ENCODE results near the gene NEDD8.
A peak's percentile ranks its signal among the peaks of the same experiment; 100 is the strongest.

Gene NEDD8

GRCh38 chr14:24188251-24189058, 43.7 kb downstream of the NEDD8 start, which contains the start of gene IPO4 (continued):
- TF ChIP-seq, protein P1, sequence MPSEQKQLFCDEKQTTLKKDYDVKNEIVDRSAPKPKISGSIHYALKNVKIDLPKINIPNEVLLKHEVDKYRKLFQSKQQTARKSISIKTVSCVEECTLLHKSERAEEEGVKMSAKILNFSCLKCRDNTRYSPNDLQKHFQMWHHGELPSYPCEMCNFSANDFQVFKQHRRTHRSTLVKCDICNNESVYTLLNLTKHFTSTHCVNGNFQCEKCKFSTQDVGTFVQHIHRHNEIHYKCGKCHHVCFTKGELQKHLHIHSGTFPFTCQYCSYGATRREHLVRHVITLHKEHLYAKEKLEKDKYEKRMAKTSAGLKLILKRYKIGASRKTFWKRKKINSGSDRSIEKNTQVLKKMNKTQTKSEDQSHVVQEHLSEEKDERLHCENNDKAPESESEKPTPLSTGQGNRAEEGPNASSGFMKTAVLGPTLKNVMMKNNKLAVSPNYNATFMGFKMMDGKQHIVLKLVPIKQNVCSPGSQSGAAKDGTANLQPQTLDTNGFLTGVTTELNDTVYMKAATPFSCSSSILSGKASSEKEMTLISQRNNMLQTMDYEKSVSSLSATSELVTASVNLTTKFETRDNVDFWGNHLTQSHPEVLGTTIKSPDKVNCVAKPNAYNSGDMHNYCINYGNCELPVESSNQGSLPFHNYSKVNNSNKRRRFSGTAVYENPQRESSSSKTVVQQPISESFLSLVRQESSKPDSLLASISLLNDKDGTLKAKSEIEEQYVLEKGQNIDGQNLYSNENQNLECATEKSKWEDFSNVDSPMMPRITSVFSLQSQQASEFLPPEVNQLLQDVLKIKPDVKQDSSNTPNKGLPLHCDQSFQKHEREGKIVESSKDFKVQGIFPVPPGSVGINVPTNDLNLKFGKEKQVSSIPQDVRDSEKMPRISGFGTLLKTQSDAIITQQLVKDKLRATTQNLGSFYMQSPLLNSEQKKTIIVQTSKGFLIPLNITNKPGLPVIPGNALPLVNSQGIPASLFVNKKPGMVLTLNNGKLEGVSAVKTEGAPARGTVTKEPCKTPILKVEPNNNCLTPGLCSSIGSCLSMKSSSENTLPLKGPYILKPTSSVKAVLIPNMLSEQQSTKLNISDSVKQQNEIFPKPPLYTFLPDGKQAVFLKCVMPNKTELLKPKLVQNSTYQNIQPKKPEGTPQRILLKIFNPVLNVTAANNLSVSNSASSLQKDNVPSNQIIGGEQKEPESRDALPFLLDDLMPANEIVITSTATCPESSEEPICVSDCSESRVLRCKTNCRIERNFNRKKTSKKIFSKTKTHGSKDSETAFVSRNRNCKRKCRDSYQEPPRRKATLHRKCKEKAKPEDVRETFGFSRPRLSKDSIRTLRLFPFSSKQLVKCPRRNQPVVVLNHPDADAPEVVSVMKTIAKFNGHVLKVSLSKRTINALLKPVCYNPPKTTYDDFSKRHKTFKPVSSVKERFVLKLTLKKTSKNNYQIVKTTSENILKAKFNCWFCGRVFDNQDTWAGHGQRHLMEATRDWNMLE (tag by site-specific recombination; conservative IDR thresholded peaks at IDR 0.05; ENCODE audit: low read depth) = peak; percentile 93
- TF ChIP-seq GLIS2 (tag by site-specific recombination; IDR thresholded peaks at IDR 0.05) (peak; percentile 81), ELK4 (IDR thresholded peaks at IDR 0.05; ENCODE audit: borderline replicate concordance, low read depth, low read length) (no peak), ZNF311 (tag by site-specific recombination; IDR thresholded peaks at IDR 0.05; ENCODE audit: borderline replicate concordance) (no peak), ZNF239 (tag by site-specific recombination; IDR thresholded peaks at IDR 0.05) (0 out of 2 replicates have a peak, but pooled peaks have one; percentile 37), ZNF155 (tag by site-specific recombination; IDR thresholded peaks at IDR 0.05) (no peak), REPIN1 (tag by site-specific recombination; IDR thresholded peaks at IDR 0.05; ENCODE audit: low read depth) (no peak), ZNF626 (tag by site-specific recombination; IDR thresholded peaks at IDR 0.05) (no peak), ZNF549 (tag by site-specific recombination; IDR thresholded peaks at IDR 0.05) (no peak), ZNF426 (tag by site-specific recombination; IDR thresholded peaks at IDR 0.05) (no peak), ZNF629 (tag by site-specific recombination; IDR thresholded peaks at IDR 0.05) (peak; percentile 89), ZNF621 (tag by site-specific recombination; IDR thresholded peaks at IDR 0.05) (no peak), ZNF157 (tag by site-specific recombination; IDR thresholded peaks at IDR 0.05) (no peak), ZBTB44 (tag by site-specific recombination; IDR thresholded peaks at IDR 0.05) (no peak), ZNF777 (tag by site-specific recombination; IDR thresholded peaks at IDR 0.05; ENCODE audit: borderline replicate concordance) (no peak), SP7 (tag by site-specific recombination; IDR thresholded peaks at IDR 0.05) (peak; percentile 93), ZNF140 (tag by site-specific recombination; IDR thresholded peaks at IDR 0.05) (no peak), KLF9 (tag by site-specific recombination; IDR thresholded peaks at IDR 0.05; ENCODE audit: low read depth) (peak; percentile 93), ZNF558 (tag by site-specific recombination; IDR thresholded peaks at IDR 0.05) (0 out of 2 replicates have a peak, but pooled peaks have one; percentile 50), ZBTB17 (tag by site-specific recombination; IDR thresholded peaks at IDR 0.05) (peak; percentile 91), ZNF555 (tag by site-specific recombination; conservative IDR thresholded peaks at IDR 0.05) (no peak), OVOL3 (tag by site-specific recombination; IDR thresholded peaks at IDR 0.05) (peak; percentile 73; the same call in 1 of the 2 replicates), ZNF514 (tag by site-specific recombination; IDR thresholded peaks at IDR 0.05) (no peak), ZNF132 (tag by site-specific recombination; IDR thresholded peaks at IDR 0.05; ENCODE audit: borderline replicate concordance) (no peak)
- TF ChIP-seq, protein P2, sequence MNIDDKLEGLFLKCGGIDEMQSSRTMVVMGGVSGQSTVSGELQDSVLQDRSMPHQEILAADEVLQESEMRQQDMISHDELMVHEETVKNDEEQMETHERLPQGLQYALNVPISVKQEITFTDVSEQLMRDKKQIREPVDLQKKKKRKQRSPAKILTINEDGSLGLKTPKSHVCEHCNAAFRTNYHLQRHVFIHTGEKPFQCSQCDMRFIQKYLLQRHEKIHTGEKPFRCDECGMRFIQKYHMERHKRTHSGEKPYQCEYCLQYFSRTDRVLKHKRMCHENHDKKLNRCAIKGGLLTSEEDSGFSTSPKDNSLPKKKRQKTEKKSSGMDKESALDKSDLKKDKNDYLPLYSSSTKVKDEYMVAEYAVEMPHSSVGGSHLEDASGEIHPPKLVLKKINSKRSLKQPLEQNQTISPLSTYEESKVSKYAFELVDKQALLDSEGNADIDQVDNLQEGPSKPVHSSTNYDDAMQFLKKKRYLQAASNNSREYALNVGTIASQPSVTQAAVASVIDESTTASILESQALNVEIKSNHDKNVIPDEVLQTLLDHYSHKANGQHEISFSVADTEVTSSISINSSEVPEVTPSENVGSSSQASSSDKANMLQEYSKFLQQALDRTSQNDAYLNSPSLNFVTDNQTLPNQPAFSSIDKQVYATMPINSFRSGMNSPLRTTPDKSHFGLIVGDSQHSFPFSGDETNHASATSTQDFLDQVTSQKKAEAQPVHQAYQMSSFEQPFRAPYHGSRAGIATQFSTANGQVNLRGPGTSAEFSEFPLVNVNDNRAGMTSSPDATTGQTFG (tag by site-specific recombination; IDR thresholded peaks at IDR 0.05; ENCODE audit: borderline replicate concordance) = peak; percentile 92; the same call in 1 of the 2 replicates
- TF ChIP-seq, protein P3, sequence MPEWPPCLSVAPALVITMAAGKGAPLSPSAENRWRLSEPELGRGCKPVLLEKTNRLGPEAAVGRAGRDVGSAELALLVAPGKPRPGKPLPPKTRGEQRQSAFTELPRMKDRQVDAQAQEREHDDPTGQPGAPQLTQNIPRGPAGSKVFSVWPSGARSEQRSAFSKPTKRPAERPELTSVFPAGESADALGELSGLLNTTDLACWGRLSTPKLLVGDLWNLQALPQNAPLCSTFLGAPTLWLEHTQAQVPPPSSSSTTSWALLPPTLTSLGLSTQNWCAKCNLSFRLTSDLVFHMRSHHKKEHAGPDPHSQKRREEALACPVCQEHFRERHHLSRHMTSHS (tag by site-specific recombination; IDR thresholded peaks at IDR 0.05) = no peak
- TF ChIP-seq, protein P4, sequence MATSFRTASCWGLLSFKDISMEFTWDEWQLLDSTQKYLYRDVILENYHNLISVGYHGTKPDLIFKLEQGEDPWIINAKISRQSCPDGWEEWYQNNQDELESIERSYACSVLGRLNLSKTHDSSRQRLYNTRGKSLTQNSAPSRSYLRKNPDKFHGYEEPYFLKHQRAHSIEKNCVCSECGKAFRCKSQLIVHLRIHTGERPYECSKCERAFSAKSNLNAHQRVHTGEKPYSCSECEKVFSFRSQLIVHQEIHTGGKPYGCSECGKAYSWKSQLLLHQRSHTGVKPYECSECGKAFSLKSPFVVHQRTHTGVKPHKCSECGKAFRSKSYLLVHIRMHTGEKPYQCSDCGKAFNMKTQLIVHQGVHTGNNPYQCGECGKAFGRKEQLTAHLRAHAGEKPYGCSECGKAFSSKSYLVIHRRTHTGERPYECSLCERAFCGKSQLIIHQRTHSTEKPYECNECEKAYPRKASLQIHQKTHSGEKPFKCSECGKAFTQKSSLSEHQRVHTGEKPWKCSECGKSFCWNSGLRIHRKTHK (tag by site-specific recombination; IDR thresholded peaks at IDR 0.05) = no peak

Measured in HEK293 (cell line).